ENCODE data around the gene PEX10. TPM values are rescaled to one million over a fixed set of nuclear protein-coding genes. Genes with fewer than 3 reads are reported as not detected.
"Not testable (repeated sequence)": the region's sequence is repeated elsewhere in the genome, so short reads cannot be mapped to it uniquely, and the experiment has no call there.

PEX10 gene
- total RNA-seq, 1 donor from 2014 or later: 14.4 TPM

GRCh38 chr1:2443277-2444137 lies 31.1 kb upstream of the PEX10 start:
- intact Hi-C loops (cut with micrococcal nuclease): no loop called here

- intact Hi-C loops (cut with micrococcal nuclease): no loop called here
Observed at GRCh38 chr1:2442661-2443060, 30.3 kb upstream of the PEX10 start.

GRCh38 chr1:2441746-2442145 lies 29.4 kb upstream of the PEX10 start:
- intact Hi-C loops (cut with micrococcal nuclease): no loop called here

- intact Hi-C loops (cut with micrococcal nuclease): not testable (repeated sequence)
Observed at GRCh38 chr1:2440346-2440745, 28.0 kb upstream of the PEX10 start.

GRCh38 chr1:2439369-2439768 lies 27.0 kb upstream of the PEX10 start:
- intact Hi-C loops (cut with micrococcal nuclease): no loop called here

GRCh38 chr1:2438641-2439040 lies 26.3 kb upstream of the PEX10 start:
- intact Hi-C loops (cut with micrococcal nuclease): no loop called here

GRCh38 chr1:2438038-2438437 lies 25.7 kb upstream of the PEX10 start:
- intact Hi-C loops (cut with micrococcal nuclease): no loop called here

- intact Hi-C loops (cut with micrococcal nuclease): no loop called here
Observed at GRCh38 chr1:2437617-2438016, 25.3 kb upstream of the PEX10 start.

- intact Hi-C loops (cut with micrococcal nuclease): no loop called here
Observed at GRCh38 chr1:2436876-2437275, 24.5 kb upstream of the PEX10 start.

- intact Hi-C loops (cut with micrococcal nuclease): no loop called here
Observed at GRCh38 chr1:2435746-2436355, 23.5 kb upstream of the PEX10 start.

- intact Hi-C loops (cut with micrococcal nuclease): no loop called here
Observed at GRCh38 chr1:2435091-2435490, 22.7 kb upstream of the PEX10 start.

GRCh38 chr1:2433936-2434655 lies 21.7 kb upstream of the PEX10 start:
- intact Hi-C loops (cut with micrococcal nuclease): no loop called here

- intact Hi-C loops (cut with micrococcal nuclease): no loop called here
Observed at GRCh38 chr1:2433196-2433595, 20.8 kb upstream of the PEX10 start.

GRCh38 chr1:2432441-2432844 lies 20.1 kb upstream of the PEX10 start:
- intact Hi-C loops (cut with micrococcal nuclease): no loop called here

- intact Hi-C loops (cut with micrococcal nuclease): no loop called here
Observed at GRCh38 chr1:2431518-2431917, 19.2 kb upstream of the PEX10 start.

- intact Hi-C loops (cut with micrococcal nuclease): no loop called here
Observed at GRCh38 chr1:2431103-2431502, 18.7 kb upstream of the PEX10 start.

GRCh38 chr1:2430592-2430973 lies 18.2 kb upstream of the PEX10 start:
- intact Hi-C loops (cut with micrococcal nuclease): no loop called here

GRCh38 chr1:2429780-2430591 lies 17.6 kb upstream of the PEX10 start:
- intact Hi-C loops (cut with micrococcal nuclease): no loop called here

- intact Hi-C loops (cut with micrococcal nuclease): no loop called here
Observed at GRCh38 chr1:2428490-2428889, 16.1 kb upstream of the PEX10 start.

- intact Hi-C loops (cut with micrococcal nuclease): no loop called here
Observed at GRCh38 chr1:2427976-2428375, 15.6 kb upstream of the PEX10 start.

- intact Hi-C loops (cut with micrococcal nuclease): no loop called here
Observed at GRCh38 chr1:2427051-2427450, 14.7 kb upstream of the PEX10 start.
